ENCODE data around the gene COX11. TPM values are rescaled to one million over a fixed set of nuclear protein-coding genes. Genes with fewer than 3 reads are reported as not detected.

COX11 gene
- total RNA-seq, 1 experiment from 2014 or later, result 87.0 TPM

DNA sequence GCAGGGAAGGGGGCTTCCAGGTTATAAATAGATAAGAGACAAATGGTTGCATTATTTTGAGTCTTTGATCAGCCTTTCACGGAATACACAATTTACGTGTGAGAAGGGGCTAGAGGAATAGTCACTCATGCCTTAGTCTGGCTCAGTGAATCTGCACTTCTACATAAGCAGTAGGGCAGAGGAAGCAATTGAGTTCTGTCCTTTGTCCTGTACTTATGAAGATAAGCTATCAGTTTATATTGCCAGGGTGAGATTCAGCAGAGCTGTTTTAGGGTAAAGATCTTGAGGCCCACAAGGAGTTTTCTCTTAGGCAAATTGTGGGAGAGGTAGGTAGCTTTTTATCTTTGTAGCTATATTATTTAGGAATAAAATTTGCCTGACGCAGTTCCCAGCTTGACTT lies 34.5 kb downstream of the COX11 start:
- Histone ChIP-seq H3K27ac (ENCODE audit: low read length) (no peak overlapping the region), H3K36me3 (ENCODE audit: control insufficient read depth, insufficient read depth, low read length) (peaks cover 33% of the 10 kb centered on the region), H3K9me3 (ENCODE audit: control insufficient read depth, insufficient read depth, low read depth, low read length) (no peaks in the 10 kb centered on the region), H3K4me3 (ENCODE audit: low read depth in 2 of 2, low read length in 2 of 2) (no peak overlapping the region), H3K27me3 (ENCODE audit: control insufficient read depth, insufficient read depth, low read length) (no peaks in the 10 kb centered on the region), H3K4me1 (ENCODE audit: control insufficient read depth, insufficient read depth, low read length) (no peaks in the 10 kb centered on the region)
- TF ChIP-seq SIN3A (IDR thresholded peaks at IDR 0.05; ENCODE audit: borderline replicate concordance, insufficient read depth, low read depth, low read length) (no peak), POLR2AphosphoS5 (IDR thresholded peaks at IDR 0.05; ENCODE audit: low read depth, low read length) (no peak), CTCF (IDR thresholded peaks at IDR 0.05) (no peak), TCF7L2 (IDR thresholded peaks at IDR 0.05; ENCODE audit: low read depth, low read length) (no peak)
- TF ChIP-seq, protein P1, sequence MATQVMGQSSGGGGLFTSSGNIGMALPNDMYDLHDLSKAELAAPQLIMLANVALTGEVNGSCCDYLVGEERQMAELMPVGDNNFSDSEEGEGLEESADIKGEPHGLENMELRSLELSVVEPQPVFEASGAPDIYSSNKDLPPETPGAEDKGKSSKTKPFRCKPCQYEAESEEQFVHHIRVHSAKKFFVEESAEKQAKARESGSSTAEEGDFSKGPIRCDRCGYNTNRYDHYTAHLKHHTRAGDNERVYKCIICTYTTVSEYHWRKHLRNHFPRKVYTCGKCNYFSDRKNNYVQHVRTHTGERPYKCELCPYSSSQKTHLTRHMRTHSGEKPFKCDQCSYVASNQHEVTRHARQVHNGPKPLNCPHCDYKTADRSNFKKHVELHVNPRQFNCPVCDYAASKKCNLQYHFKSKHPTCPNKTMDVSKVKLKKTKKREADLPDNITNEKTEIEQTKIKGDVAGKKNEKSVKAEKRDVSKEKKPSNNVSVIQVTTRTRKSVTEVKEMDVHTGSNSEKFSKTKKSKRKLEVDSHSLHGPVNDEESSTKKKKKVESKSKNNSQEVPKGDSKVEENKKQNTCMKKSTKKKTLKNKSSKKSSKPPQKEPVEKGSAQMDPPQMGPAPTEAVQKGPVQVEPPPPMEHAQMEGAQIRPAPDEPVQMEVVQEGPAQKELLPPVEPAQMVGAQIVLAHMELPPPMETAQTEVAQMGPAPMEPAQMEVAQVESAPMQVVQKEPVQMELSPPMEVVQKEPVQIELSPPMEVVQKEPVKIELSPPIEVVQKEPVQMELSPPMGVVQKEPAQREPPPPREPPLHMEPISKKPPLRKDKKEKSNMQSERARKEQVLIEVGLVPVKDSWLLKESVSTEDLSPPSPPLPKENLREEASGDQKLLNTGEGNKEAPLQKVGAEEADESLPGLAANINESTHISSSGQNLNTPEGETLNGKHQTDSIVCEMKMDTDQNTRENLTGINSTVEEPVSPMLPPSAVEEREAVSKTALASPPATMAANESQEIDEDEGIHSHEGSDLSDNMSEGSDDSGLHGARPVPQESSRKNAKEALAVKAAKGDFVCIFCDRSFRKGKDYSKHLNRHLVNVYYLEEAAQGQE (IDR thresholded peaks at IDR 0.05; ENCODE audit: insufficient read depth in 1 of 2, low read depth in 2 of 2, low read length in 1 of 2), result no peak
- no peak for DNase-seq (ENCODE audit: low read depth, low spot score)
- BruUV-seq (replicated peaks), result no TSS peak
- ChIA-PET POLR2A (interaction anchor here (0.6 kb wide), 1 partner anchor 23 kb away, joined by 5 read pairs; no protein-coding TSS in a partner anchor), CTCF (no interaction called here)
- intact Hi-C loops (cut with micrococcal nuclease; ENCODE audit: unreplicated experiment), result no loop called here
- in situ Hi-C loops (cut with HindIII; ENCODE audit: low pct_unique_long_range_greater_than_20kb, low sequenced_read_pairs), result no loop called here
- ATAC-seq, result no peak

- H3K4me1 ChIP-seq (ENCODE audit: control insufficient read depth, insufficient read depth, low read length), result no peaks in the 10 kb centered on the region
- peaks cover 26% of the 10 kb centered on the region for H3K36me3 ChIP-seq (ENCODE audit: control insufficient read depth, insufficient read depth, low read length)
- ATAC-seq (no peak), DNase-seq (ENCODE audit: low read depth, low spot score) (no peak)
- no peaks in the 10 kb centered on the region for H3K27me3 ChIP-seq (ENCODE audit: control insufficient read depth, insufficient read depth, low read length)
- no peak for TF ChIP-seq TCF7L2 (IDR thresholded peaks at IDR 0.05; ENCODE audit: low read depth, low read length)
- no peak for TF ChIP-seq CTCF (IDR thresholded peaks at IDR 0.05)
- no peak for TF ChIP-seq SIN3A (IDR thresholded peaks at IDR 0.05; ENCODE audit: borderline replicate concordance, insufficient read depth, low read depth, low read length)
- no peak for TF ChIP-seq POLR2AphosphoS5 (IDR thresholded peaks at IDR 0.05; ENCODE audit: low read depth, low read length)
- TF ChIP-seq, protein P1 (IDR thresholded peaks at IDR 0.05; ENCODE audit: insufficient read depth in 1 of 2, low read depth in 2 of 2, low read length in 1 of 2), result no peak
- POLR2A ChIA-PET, result no interaction called here
- H3K27ac ChIP-seq (ENCODE audit: low read length), result no peak overlapping the region
- intact Hi-C loops (cut with micrococcal nuclease; ENCODE audit: unreplicated experiment), result no loop called here
- BruUV-seq (replicated peaks), result no TSS peak
- in situ Hi-C loops (cut with HindIII; ENCODE audit: low pct_unique_long_range_greater_than_20kb, low sequenced_read_pairs), result no loop called here
- no peaks in the 10 kb centered on the region for H3K9me3 ChIP-seq (ENCODE audit: control insufficient read depth, insufficient read depth, low read depth, low read length)
- no peak overlapping the region for H3K4me3 ChIP-seq (ENCODE audit: low read depth in 2 of 2, low read length in 2 of 2)
- CTCF ChIA-PET, result no interaction called here
Measured at GRCh38 chr17:54932711-54933110, 35.7 kb downstream of the COX11 start.
